ENCODE data around the gene ARL17B.
A peak's percentile ranks its signal among the peaks of the same experiment; 100 is the strongest.
"Not testable (repeated sequence)": the region's sequence is repeated elsewhere in the genome, so short reads cannot be mapped to it uniquely, and the experiment has no call there.

Gene ARL17B

GRCh38 chr17:46273541-46274236 is 87.9 kb downstream of the ARL17B start:
- no peak overlapping the region for H3K27ac Mint-ChIP-seq
- H3K36me3 Mint-ChIP-seq (ENCODE audit: low read depth) = no peaks in the 10 kb centered on the region
- no peak overlapping the region for H3K4me3 Mint-ChIP-seq
- no peaks in the 10 kb centered on the region for H3K4me1 Mint-ChIP-seq (ENCODE audit: low read depth)
- no peaks in the 10 kb centered on the region for H3K9me3 Mint-ChIP-seq
- H3K27me3 Mint-ChIP-seq (ENCODE audit: low read depth) = peaks cover 73% of the 10 kb centered on the region

- H3K4me1 Mint-ChIP-seq (ENCODE audit: low read depth) = peaks cover 15% of the 10 kb centered on the region
- no peak overlapping the region for H3K4me3 Mint-ChIP-seq
- no peak overlapping the region for H3K27ac Mint-ChIP-seq
- H3K9me3 Mint-ChIP-seq = no peaks in the 10 kb centered on the region
- H3K27me3 Mint-ChIP-seq (ENCODE audit: low read depth) = peaks cover 76% of the 10 kb centered on the region
- H3K36me3 Mint-ChIP-seq (ENCODE audit: low read depth) = no peaks in the 10 kb centered on the region
These were observed 91.5 kb downstream of the ARL17B start for GRCh38 chr17:46270032-46270431.

- peaks cover 59% of the 10 kb centered on the region for H3K27me3 Mint-ChIP-seq (ENCODE audit: low read depth)
- peaks cover 30% of the 10 kb centered on the region for H3K4me1 Mint-ChIP-seq (ENCODE audit: low read depth)
- peak overlapping the region; percentile 89 for H3K4me3 Mint-ChIP-seq
- H3K36me3 Mint-ChIP-seq (ENCODE audit: low read depth) = no peaks in the 10 kb centered on the region
- H3K27ac Mint-ChIP-seq = peak overlapping the region; percentile 75
- no peaks in the 10 kb centered on the region for H3K9me3 Mint-ChIP-seq
These were observed 94.7 kb downstream of the ARL17B start for GRCh38 chr17:46266656-46267544.

GRCh38 chr17:46266063-46266655 is 95.4 kb downstream of the ARL17B start:
- not testable (repeated sequence) for H3K36me3 Mint-ChIP-seq (ENCODE audit: low read depth); H3K9me3 Mint-ChIP-seq
- peak overlapping the region; percentile 75 for H3K27ac Mint-ChIP-seq
- peaks cover 51% of the 10 kb centered on the region for H3K27me3 Mint-ChIP-seq (ENCODE audit: low read depth)
- peak overlapping the region; percentile 72 for H3K4me3 Mint-ChIP-seq
- H3K4me1 Mint-ChIP-seq (ENCODE audit: low read depth) = peaks cover 30% of the 10 kb centered on the region

GRCh38 chr17:46264456-46265198 is 96.9 kb downstream of the ARL17B start:
- Mint-ChIP-seq H3K9me3 (no peaks in the 10 kb centered on the region), H3K36me3 (ENCODE audit: low read depth) (no peaks in the 10 kb centered on the region), H3K4me3 (no peak overlapping the region), H3K27ac (no peak overlapping the region), H3K4me1 (ENCODE audit: low read depth) (peaks cover 30% of the 10 kb centered on the region), H3K27me3 (ENCODE audit: low read depth) (peaks cover 46% of the 10 kb centered on the region)

GRCh38 chr17:46262271-46262670 is 99.3 kb downstream of the ARL17B start:
- no peaks in the 10 kb centered on the region for H3K9me3 Mint-ChIP-seq
- H3K4me3 Mint-ChIP-seq = no peak overlapping the region
- no peak overlapping the region for H3K27ac Mint-ChIP-seq
- peaks cover 26% of the 10 kb centered on the region for H3K27me3 Mint-ChIP-seq (ENCODE audit: low read depth)
- no peaks in the 10 kb centered on the region for H3K36me3 Mint-ChIP-seq (ENCODE audit: low read depth)
- peaks cover 26% of the 10 kb centered on the region for H3K4me1 Mint-ChIP-seq (ENCODE audit: low read depth)

- not testable (repeated sequence) for H3K36me3 Mint-ChIP-seq (ENCODE audit: low read depth); H3K9me3 Mint-ChIP-seq; H3K27ac Mint-ChIP-seq
- Mint-ChIP-seq H3K4me3 (peak overlapping the region; percentile 78), H3K4me1 (ENCODE audit: low read depth) (peaks cover 15% of the 10 kb centered on the region), H3K27me3 (ENCODE audit: low read depth) (peaks cover 16% of the 10 kb centered on the region)
These were observed 101.5 kb downstream of the ARL17B start for GRCh38 chr17:46259845-46260661.

GRCh38 chr17:46256369-46256768 is 105.2 kb downstream of the ARL17B start:
- H3K4me1 Mint-ChIP-seq (ENCODE audit: low read depth); H3K36me3 Mint-ChIP-seq (ENCODE audit: low read depth); H3K9me3 Mint-ChIP-seq; H3K27me3 Mint-ChIP-seq (ENCODE audit: low read depth); H3K27ac Mint-ChIP-seq; H3K4me3 Mint-ChIP-seq: not testable (repeated sequence)

GRCh38 chr17:46254215-46254614 is 107.4 kb downstream of the ARL17B start:
- not testable (repeated sequence) for H3K9me3 Mint-ChIP-seq

GRCh38 chr17:46253722-46254121 is 107.8 kb downstream of the ARL17B start:
- H3K4me3 Mint-ChIP-seq = not testable (repeated sequence)

More at GRCh38 chr17:46254215-46254614, 107.4 kb downstream of the ARL17B start:
- not testable (repeated sequence) for H3K27ac Mint-ChIP-seq; H3K4me1 Mint-ChIP-seq (ENCODE audit: low read depth); H3K36me3 Mint-ChIP-seq (ENCODE audit: low read depth); H3K4me3 Mint-ChIP-seq; H3K27me3 Mint-ChIP-seq (ENCODE audit: low read depth)

GRCh38 chr17:46252804-46253203 is 108.8 kb downstream of the ARL17B start:
- H3K27ac Mint-ChIP-seq; H3K9me3 Mint-ChIP-seq; H3K36me3 Mint-ChIP-seq (ENCODE audit: low read depth); H3K4me3 Mint-ChIP-seq; H3K4me1 Mint-ChIP-seq (ENCODE audit: low read depth): not testable (repeated sequence)
- peaks cover 16% of the 10 kb centered on the region for H3K27me3 Mint-ChIP-seq (ENCODE audit: low read depth)

More at GRCh38 chr17:46253722-46254121, 107.8 kb downstream of the ARL17B start:
- H3K4me1 Mint-ChIP-seq (ENCODE audit: low read depth); H3K27ac Mint-ChIP-seq; H3K9me3 Mint-ChIP-seq; H3K36me3 Mint-ChIP-seq (ENCODE audit: low read depth); H3K27me3 Mint-ChIP-seq (ENCODE audit: low read depth): not testable (repeated sequence)

GRCh38 chr17:46249153-46249552 is 112.4 kb downstream of the ARL17B start:
- not testable (repeated sequence) for H3K27ac Mint-ChIP-seq, H3K9me3 Mint-ChIP-seq

GRCh38 chr17:46244949-46245768 is 116.4 kb downstream of the ARL17B start:
- H3K27ac Mint-ChIP-seq; H3K9me3 Mint-ChIP-seq; H3K4me1 Mint-ChIP-seq (ENCODE audit: low read depth); H3K4me3 Mint-ChIP-seq; H3K36me3 Mint-ChIP-seq (ENCODE audit: low read depth): not testable (repeated sequence)
- H3K27me3 Mint-ChIP-seq (ENCODE audit: low read depth) = peaks cover 27% of the 10 kb centered on the region

More at GRCh38 chr17:46249153-46249552, 112.4 kb downstream of the ARL17B start:
- H3K4me1 Mint-ChIP-seq (ENCODE audit: low read depth); H3K36me3 Mint-ChIP-seq (ENCODE audit: low read depth); H3K4me3 Mint-ChIP-seq: not testable (repeated sequence)
- H3K27me3 Mint-ChIP-seq (ENCODE audit: low read depth) = peaks cover 27% of the 10 kb centered on the region

All from T-helper 1 cell treated with Interleukin-12 subunit alpha and Interleukin-12 subunit beta and Interleukin-4 antibody, amounts not matched to agents 30 μg/mL and 1 μg/mL, for 36 hours (primary cell).